Immature natural killer cell (primary cell): ENCODE measurements around the gene GGCT. TPM values are rescaled to one million over a fixed set of nuclear protein-coding genes. Genes with fewer than 3 reads are reported as not detected.
"Not testable (repeated sequence)": the region's sequence is repeated elsewhere in the genome, so short reads cannot be mapped to it uniquely, and the experiment has no call there.

Source experiments
- DNase-seq, 3 donors: peaks; one replicate each; pipeline ENCODE4 v3.0.0; 2022; ENCODE audit warnings: mixed read lengths in 1 of 3
- H3K27ac Mint-ChIP-seq, 6 donors: one replicate each; pipeline ENCODE4 v1.8.0; 2020; ENCODE audit warnings: mixed read lengths in 6 of 6, mild to moderate bottlenecking in 5 of 6, inconsistent platforms in 4 of 6, moderate library complexity in 3 of 6
- H3K27me3 Mint-ChIP-seq, 3 donors: one replicate each; pipeline ENCODE4 v1.8.0; 2020 to 2021; ENCODE audit warnings: low read depth in 3 of 3, mild to moderate bottlenecking in 3 of 3, mixed read lengths in 3 of 3, moderate library complexity in 3 of 3, inconsistent platforms in 1 of 3
- H3K36me3 Mint-ChIP-seq, 3 donors: one replicate each; pipeline ENCODE4 v1.8.0; 2020; ENCODE audit warnings: mixed read lengths in 3 of 3, inconsistent platforms in 2 of 3, mild to moderate bottlenecking in 2 of 3
- H3K4me1 Mint-ChIP-seq, 2 donors: one replicate each; pipeline ENCODE4 v1.8.0; 2020; ENCODE audit warnings: inconsistent platforms in 2 of 2, mild to moderate bottlenecking in 2 of 2, mixed read lengths in 2 of 2, moderate library complexity in 1 of 2
- H3K4me3 Mint-ChIP-seq, 5 donors: one replicate each; pipeline ENCODE4 v1.8.0; 2020; ENCODE audit warnings: mild to moderate bottlenecking in 5 of 5, mixed read lengths in 5 of 5, inconsistent platforms in 3 of 5, moderate library complexity in 3 of 5
- H3K9me3 Mint-ChIP-seq, 6 donors: one replicate each; pipeline ENCODE4 v1.8.0; 2020; ENCODE audit warnings: mild to moderate bottlenecking in 6 of 6, mixed read lengths in 6 of 6, inconsistent platforms in 4 of 6, moderate library complexity in 3 of 6
- polyA plus RNA-seq, 3 donors: library from polyadenylated mRNA; unstranded; fragments of 300-500 nt; fragmentation: Illumina TruSeq; gene quantifications; one replicate each; pipeline ENCODE4 v1.2.3, GENCODE V29; 2021

GGCT gene, protein sequence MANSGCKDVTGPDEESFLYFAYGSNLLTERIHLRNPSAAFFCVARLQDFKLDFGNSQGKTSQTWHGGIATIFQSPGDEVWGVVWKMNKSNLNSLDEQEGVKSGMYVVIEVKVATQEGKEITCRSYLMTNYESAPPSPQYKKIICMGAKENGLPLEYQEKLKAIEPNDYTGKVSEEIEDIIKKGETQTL
- 10 to 100 TPM; 20.3 to 27.2 (median 25.3) TPM for polyA plus RNA-seq

- Mint-ChIP-seq H3K4me1 (peaks cover 33 to 37% of the 10 kb centered on the region in 2 donors), H3K4me3 (peak within 1 kb of the TSS; percentile 88 to 98 (median 93)), H3K27me3 (peaks cover 4 to 8% (median 4%) of the 10 kb centered on the region in 3 donors), H3K9me3 (no peaks in the 10 kb centered on the region), H3K36me3 (no peaks in the 10 kb centered on the region), H3K27ac (peak within 1 kb of the TSS; percentile 83 to 96 (median 90))
- DNase-seq, result peak; percentile 97
These were observed at the start of gene GGCT for GRCh38 chr7:30504301-30505173. TSS of gene GGCT (minus strand) at chr7:30504829. CDS start at chr7:30504709, 120 bp downstream.

GRCh38 chr7:30553546-30553945 lies 48.9 kb upstream of the GGCT start:
- Mint-ChIP-seq H3K4me1 (no peaks in the 10 kb centered on the region), H3K9me3 (peaks cover 0 to 2% (median 0%) of the 10 kb centered on the region in 6 donors), H3K36me3 (peaks cover 3 to 24% (median 6%) of the 10 kb centered on the region in 3 donors), H3K27me3 (peaks cover 0 to 2% (median 0%) of the 10 kb centered on the region in 3 donors), H3K4me3 (no peak overlapping the region), H3K27ac (no peak overlapping the region)
- DNase-seq, result no peak

GRCh38 chr7:30553141-30553540 lies 48.5 kb upstream of the GGCT start:
- H3K27me3 Mint-ChIP-seq, result peaks cover 0 to 2% (median 0%) of the 10 kb centered on the region in 3 donors
- no peak overlapping the region for H3K27ac Mint-ChIP-seq
- DNase-seq, result no peak
- H3K4me3 Mint-ChIP-seq, result no peak overlapping the region
- no peaks in the 10 kb centered on the region for H3K4me1 Mint-ChIP-seq
- H3K9me3 Mint-ChIP-seq, result peaks cover 0 to 2% (median 0%) of the 10 kb centered on the region in 6 donors
- peaks cover 3 to 24% (median 6%) of the 10 kb centered on the region in 3 donors for H3K36me3 Mint-ChIP-seq

DNA sequence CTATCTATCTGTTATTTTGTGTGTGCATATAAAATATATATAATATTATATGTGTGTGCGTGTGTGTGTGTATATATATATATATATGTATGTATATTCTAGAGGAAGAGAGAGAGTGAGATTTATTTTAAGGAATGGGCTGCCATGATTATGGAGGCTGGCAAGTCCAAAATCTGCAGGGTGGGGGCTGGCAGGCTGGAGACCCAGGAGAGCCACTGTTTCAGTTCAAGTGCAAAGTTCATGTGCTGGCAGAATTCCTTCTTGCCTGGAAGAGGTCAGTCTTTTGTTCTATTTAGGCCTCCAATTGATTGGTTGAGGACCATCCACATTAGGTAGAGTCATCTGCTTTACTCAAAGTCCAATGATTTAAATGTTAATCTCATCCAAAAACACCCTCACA lies 47.7 kb upstream of the GGCT start:
- DNase-seq, result no peak
- H3K4me1 Mint-ChIP-seq, result no peaks in the 10 kb centered on the region
- H3K27me3 Mint-ChIP-seq, result peaks cover 0 to 2% (median 0%) of the 10 kb centered on the region in 3 donors
- H3K4me3 Mint-ChIP-seq, result no peak overlapping the region
- no peak overlapping the region for H3K27ac Mint-ChIP-seq
- H3K36me3 Mint-ChIP-seq, result peaks cover 3 to 24% (median 6%) of the 10 kb centered on the region in 3 donors
- peaks cover 0 to 2% (median 0%) of the 10 kb centered on the region in 6 donors for H3K9me3 Mint-ChIP-seq

DNA sequence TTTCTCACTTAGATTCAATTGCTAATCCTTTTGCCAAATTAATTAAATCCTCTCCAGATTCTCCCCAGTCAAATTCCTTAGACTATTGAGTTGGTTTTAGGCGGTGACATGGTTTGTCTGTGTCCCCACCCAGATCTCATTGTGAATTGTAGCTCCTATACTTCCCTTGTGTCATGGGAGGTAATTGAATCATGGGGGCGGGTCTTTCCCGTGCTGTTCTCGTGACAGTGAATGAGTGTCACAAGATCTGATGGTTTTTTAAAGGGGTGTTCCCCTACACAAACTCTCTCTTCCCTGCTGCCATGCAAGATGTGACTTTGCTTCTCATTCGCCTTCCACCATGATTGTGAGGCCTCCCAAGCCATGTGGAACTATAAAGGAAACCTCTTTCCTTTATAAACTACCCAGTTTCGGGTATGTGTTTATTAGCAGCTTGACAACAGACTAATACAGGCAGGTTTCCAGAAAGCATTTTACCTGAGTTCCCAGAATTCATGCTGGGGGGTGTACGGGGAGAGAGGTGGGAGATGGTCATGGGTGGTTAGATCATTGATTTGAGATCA lies 45.4 kb upstream of the GGCT start:
- Mint-ChIP-seq H3K4me3 (no peak overlapping the region), H3K27me3 (no peaks in the 10 kb centered on the region), H3K27ac (peak overlapping the region in 1 of 6 donors; percentile 49), H3K9me3 (peaks cover 0 to 3% (median 0%) of the 10 kb centered on the region in 6 donors), H3K36me3 (peaks cover 6 to 29% (median 7%) of the 10 kb centered on the region in 3 donors), H3K4me1 (no peaks in the 10 kb centered on the region)
- DNase-seq, result no peak

GRCh38 chr7:30548845-30549244 lies 44.2 kb upstream of the GGCT start:
- peaks cover 13 to 29% (median 14%) of the 10 kb centered on the region in 3 donors for H3K36me3 Mint-ChIP-seq
- peak; percentile 7 to 13 (median 8) for DNase-seq
- H3K4me1 Mint-ChIP-seq, result peaks cover 0 to 3% of the 10 kb centered on the region in 2 donors

GRCh38 chr7:30546596-30546995 lies 42.0 kb upstream of the GGCT start:
- Mint-ChIP-seq H3K9me3 (peaks cover 0 to 1% (median 0%) of the 10 kb centered on the region in 6 donors), H3K27me3 (peaks cover 0 to 2% (median 0%) of the 10 kb centered on the region in 3 donors), H3K4me1 (peaks cover 0 to 3% of the 10 kb centered on the region in 2 donors), H3K27ac (no peak overlapping the region), H3K36me3 (peaks cover 17 to 29% (median 20%) of the 10 kb centered on the region in 3 donors), H3K4me3 (no peak overlapping the region)
- DNase-seq, result no peak

More at GRCh38 chr7:30548845-30549244, 44.2 kb upstream of the GGCT start:
- no peak overlapping the region for H3K27ac Mint-ChIP-seq
- no peak overlapping the region for H3K4me3 Mint-ChIP-seq
- H3K9me3 Mint-ChIP-seq, result peaks cover 0 to 3% (median 0%) of the 10 kb centered on the region in 6 donors
- no peaks in the 10 kb centered on the region for H3K27me3 Mint-ChIP-seq

- Mint-ChIP-seq H3K9me3 (peaks cover 0 to 1% (median 0%) of the 10 kb centered on the region in 6 donors), H3K27me3 (peaks cover 0 to 2% (median 0%) of the 10 kb centered on the region in 3 donors), H3K4me1 (peaks cover 0 to 3% of the 10 kb centered on the region in 2 donors), H3K27ac (no peak overlapping the region), H3K4me3 (no peak overlapping the region), H3K36me3 (peaks cover 17 to 24% (median 20%) of the 10 kb centered on the region in 3 donors)
- no peak for DNase-seq
These were observed 41.3 kb upstream of the GGCT start for GRCh38 chr7:30545791-30546555.

GRCh38 chr7:30543813-30544525 lies 39.3 kb upstream of the GGCT start:
- peaks cover 18 to 25% (median 23%) of the 10 kb centered on the region in 3 donors for H3K36me3 Mint-ChIP-seq
- peaks cover 0 to 2% (median 1%) of the 10 kb centered on the region in 3 donors for H3K27me3 Mint-ChIP-seq
- H3K27ac Mint-ChIP-seq, result peak overlapping the region in 1 of 6 donors; percentile 29

GRCh38 chr7:30543115-30543514 lies 38.5 kb upstream of the GGCT start:
- H3K27me3 Mint-ChIP-seq, DNase-seq, H3K4me1 Mint-ChIP-seq, H3K9me3 Mint-ChIP-seq, H3K4me3 Mint-ChIP-seq: not testable (repeated sequence)
- peak overlapping the region in 1 of 6 donors; percentile 63 for H3K27ac Mint-ChIP-seq
- H3K36me3 Mint-ChIP-seq, result peaks cover 14 to 28% (median 22%) of the 10 kb centered on the region in 3 donors

More at GRCh38 chr7:30543813-30544525, 39.3 kb upstream of the GGCT start:
- Mint-ChIP-seq H3K4me1 (peaks cover 0 to 3% of the 10 kb centered on the region in 2 donors), H3K4me3 (no peak overlapping the region), H3K9me3 (peaks cover 0 to 1% (median 0%) of the 10 kb centered on the region in 6 donors)
- DNase-seq, result no peak

- DNase-seq, result no peak
- Mint-ChIP-seq H3K4me1 (peaks cover 0 to 5% of the 10 kb centered on the region in 2 donors), H3K27ac (no peak overlapping the region), H3K27me3 (peaks cover 0 to 2% (median 0%) of the 10 kb centered on the region in 3 donors), H3K36me3 (peaks cover 7 to 17% (median 16%) of the 10 kb centered on the region in 3 donors), H3K9me3 (no peaks in the 10 kb centered on the region), H3K4me3 (no peak overlapping the region)
These were observed 29.3 kb upstream of the GGCT start for GRCh38 chr7:30533886-30534285.

- Mint-ChIP-seq H3K4me1 (peaks cover 0 to 5% of the 10 kb centered on the region in 2 donors), H3K27me3 (peaks cover 0 to 2% (median 0%) of the 10 kb centered on the region in 3 donors), H3K27ac (no peak overlapping the region), H3K9me3 (no peaks in the 10 kb centered on the region), H3K4me3 (no peak overlapping the region), H3K36me3 (peaks cover under 1 to 16% (median 13%) of the 10 kb centered on the region in 3 donors)
- no peak for DNase-seq
These were observed 26.7 kb upstream of the GGCT start for GRCh38 chr7:30531286-30531685.
